Duodenal mucosa (tissue), 2 donors: ENCODE measurements around the gene PPP1CA.
A peak's percentile ranks its signal among the peaks of the same experiment; 100 is the strongest.

Experiments
- H3K27ac ChIP-seq: one replicate; pipeline ENCODE4 v1.7.0; 2013; ENCODE audit warnings: low read depth, low read length
- H3K27me3 ChIP-seq, 2 donors: one replicate each; pipeline ENCODE4 v1.7.0; 2013; ENCODE audit warnings: low read length in 2 of 2, control low read depth in 1 of 2; ENCODE audit not compliant: insufficient read depth in 2 of 2, control insufficient read depth in 1 of 2
- H3K36me3 ChIP-seq, 2 donors: one replicate each; pipeline ENCODE4 v1.7.0; 2013; ENCODE audit warnings: low read length in 2 of 2, control low read depth in 1 of 2; ENCODE audit not compliant: insufficient read depth in 2 of 2, control insufficient read depth in 1 of 2
- H3K4me1 ChIP-seq, 2 donors: one replicate each; pipeline ENCODE4 v1.7.0; 2013; ENCODE audit warnings: low read length in 2 of 2, control low read depth in 1 of 2; ENCODE audit not compliant: insufficient read depth in 2 of 2, control insufficient read depth in 1 of 2
- H3K4me3 ChIP-seq, 2 donors: one replicate each; pipeline ENCODE4 v1.7.0; 2013; ENCODE audit warnings: low read length in 2 of 2, low read depth in 1 of 2
- H3K9ac ChIP-seq, 2 donors: one replicate each; pipeline ENCODE4 v1.7.0; 2013; ENCODE audit warnings: low read length in 2 of 2, low read depth in 1 of 2
- H3K9me3 ChIP-seq, 2 donors: one replicate each; pipeline ENCODE4 v1.7.0; 2013; ENCODE audit warnings: low read length in 2 of 2, control low read depth in 1 of 2; ENCODE audit not compliant: control insufficient read depth in 1 of 2

PPP1CA gene

GRCh38 chr11:67416416-67417335 is 15.0 kb upstream of the PPP1CA start:
- Histone ChIP-seq H3K9ac (no peak overlapping the region), H3K36me3 (no peaks in the 10 kb centered on the region), H3K4me1 (peaks cover 19 to 27% of the 10 kb centered on the region in 2 donors), H3K27ac (no peak overlapping the region), H3K27me3 (peaks cover 2 to 5% of the 10 kb centered on the region in 2 donors), H3K9me3 (no peaks in the 10 kb centered on the region), H3K4me3 (no peak overlapping the region)

- H3K27ac ChIP-seq: no peak within 1 kb of the TSS
- no peaks in the 10 kb centered on the region for H3K36me3 ChIP-seq
- peak within 1 kb of the TSS; percentile 4 to 29 for H3K4me3 ChIP-seq
- H3K9ac ChIP-seq: no peak within 1 kb of the TSS
- H3K27me3 ChIP-seq: peaks cover 6 to 9% of the 10 kb centered on the region in 2 donors
- H3K9me3 ChIP-seq: no peaks in the 10 kb centered on the region
- peaks cover 19 to 22% of the 10 kb centered on the region in 2 donors for H3K4me1 ChIP-seq
Measured at GRCh38 chr11:67415501-67416304, 14.0 kb upstream of the PPP1CA start, which contains the start of gene CARNS1. CARNS1 (plus strand) TSS chr11:67415678; CDS start chr11:67416200, 522 bp downstream.

GRCh38 chr11:67413266-67413849 is 11.7 kb upstream of the PPP1CA start:
- peaks cover 6 to 15% of the 10 kb centered on the region in 2 donors for H3K27me3 ChIP-seq

GRCh38 chr11:67412495-67413179 is 11.0 kb upstream of the PPP1CA start:
- Histone ChIP-seq H3K36me3 (no peaks in the 10 kb centered on the region), H3K9ac (no peak overlapping the region), H3K27ac (no peak overlapping the region), H3K4me3 (no peak overlapping the region), H3K27me3 (peaks cover 6 to 15% of the 10 kb centered on the region in 2 donors), H3K4me1 (peaks cover 19 to 33% of the 10 kb centered on the region in 2 donors), H3K9me3 (no peaks in the 10 kb centered on the region)

More at GRCh38 chr11:67413266-67413849, 11.7 kb upstream of the PPP1CA start:
- Histone ChIP-seq H3K4me1 (peaks cover 19 to 27% of the 10 kb centered on the region in 2 donors), H3K4me3 (no peak overlapping the region), H3K9ac (no peak overlapping the region), H3K27ac (no peak overlapping the region), H3K9me3 (no peaks in the 10 kb centered on the region), H3K36me3 (no peaks in the 10 kb centered on the region)

GRCh38 chr11:67411785-67412152 is 10.1 kb upstream of the PPP1CA start:
- peaks cover 6 to 15% of the 10 kb centered on the region in 2 donors for H3K27me3 ChIP-seq
- H3K36me3 ChIP-seq: no peaks in the 10 kb centered on the region
- H3K4me1 ChIP-seq: peaks cover 17 to 42% of the 10 kb centered on the region in 2 donors
- no peak overlapping the region for H3K4me3 ChIP-seq
- no peak overlapping the region for H3K27ac ChIP-seq
- H3K9ac ChIP-seq: no peak overlapping the region
- H3K9me3 ChIP-seq: no peaks in the 10 kb centered on the region

- Histone ChIP-seq H3K4me1 (peaks cover 14 to 46% of the 10 kb centered on the region in 2 donors), H3K4me3 (no peak overlapping the region), H3K9me3 (no peaks in the 10 kb centered on the region), H3K9ac (no peak overlapping the region), H3K27ac (no peak overlapping the region), H3K27me3 (peaks cover 6 to 15% of the 10 kb centered on the region in 2 donors), H3K36me3 (no peaks in the 10 kb centered on the region)
Measured at GRCh38 chr11:67410984-67411784, 9.5 kb upstream of the PPP1CA start.

GRCh38 chr11:67410369-67410831 is 8.7 kb upstream of the PPP1CA start:
- Histone ChIP-seq H3K9me3 (no peaks in the 10 kb centered on the region), H3K27ac (no peak overlapping the region), H3K27me3 (peaks cover 6 to 15% of the 10 kb centered on the region in 2 donors), H3K4me3 (peak overlapping the region in 1 of 2 donors; percentile 13), H3K9ac (no peak overlapping the region), H3K4me1 (peaks cover 9 to 53% of the 10 kb centered on the region in 2 donors), H3K36me3 (no peaks in the 10 kb centered on the region)

GRCh38 chr11:67409781-67410368 is 8.2 kb upstream of the PPP1CA start:
- peak overlapping the region; percentile 39 for H3K27ac ChIP-seq
- no peaks in the 10 kb centered on the region for H3K9me3 ChIP-seq
- H3K4me3 ChIP-seq: peak overlapping the region; percentile 13 to 55
- no peaks in the 10 kb centered on the region for H3K36me3 ChIP-seq
- H3K4me1 ChIP-seq: peaks cover 5 to 55% of the 10 kb centered on the region in 2 donors
- H3K27me3 ChIP-seq: peaks cover 6 to 15% of the 10 kb centered on the region in 2 donors
- peak overlapping the region in 1 of 2 donors; percentile 10 for H3K9ac ChIP-seq
